ENCODE measurements around the gene SLC4A9.
"Not testable (repeated sequence)": the region's sequence is repeated elsewhere in the genome, so short reads cannot be mapped to it uniquely, and the experiment has no call there.

Gene SLC4A9

GRCh38 chr5:140393738-140394137 lies 33.7 kb downstream of the SLC4A9 start:
- DNase-seq (ENCODE audit: low read depth in 1 of 2, low spot score in 1 of 2): no peak

GRCh38 chr5:140398379-140398811 lies 38.4 kb downstream of the SLC4A9 start:
- no peak for DNase-seq (ENCODE audit: low read depth in 1 of 2, low spot score in 1 of 2)

GRCh38 chr5:140399979-140400729 lies 40.2 kb downstream of the SLC4A9 start:
- DNase-seq (ENCODE audit: low read depth in 1 of 2, low spot score in 1 of 2): no peak

- DNase-seq (ENCODE audit: low read depth in 1 of 2, low spot score in 1 of 2): peak; percentile 64 to 72
Observed at GRCh38 chr5:140400730-140401361, 40.9 kb downstream of the SLC4A9 start.

- peak; percentile 88 to 95 for DNase-seq (ENCODE audit: low read depth in 1 of 2, low spot score in 1 of 2)
Observed at GRCh38 chr5:140401362-140402257, 41.6 kb downstream of the SLC4A9 start, which contains the start of gene ANKHD1. TSS of gene ANKHD1 (plus strand) at chr5:140401833. CDS start at chr5:140401968, 135 bp downstream.

- DNase-seq (ENCODE audit: low read depth in 1 of 2, low spot score in 1 of 2): peak in 1 of 2 donors; percentile 25
Observed at GRCh38 chr5:140402258-140403074, 42.5 kb downstream of the SLC4A9 start.

- DNase-seq (ENCODE audit: low read depth in 1 of 2, low spot score in 1 of 2): no peak
Observed at GRCh38 chr5:140403613-140404012, 43.6 kb downstream of the SLC4A9 start.

- DNase-seq (ENCODE audit: low read depth in 1 of 2, low spot score in 1 of 2): no peak
Observed at GRCh38 chr5:140408750-140409241, 48.8 kb downstream of the SLC4A9 start.

GRCh38 chr5:140413230-140413629 lies 53.2 kb downstream of the SLC4A9 start:
- DNase-seq (ENCODE audit: low read depth in 1 of 2, low spot score in 1 of 2): no peak

GRCh38 chr5:140417235-140417634 lies 57.2 kb downstream of the SLC4A9 start:
- DNase-seq (ENCODE audit: low read depth in 1 of 2, low spot score in 1 of 2): no peak

GRCh38 chr5:140418862-140419520 lies 59.0 kb downstream of the SLC4A9 start:
- DNase-seq (ENCODE audit: low read depth in 1 of 2, low spot score in 1 of 2): no peak

- DNase-seq (ENCODE audit: low read depth in 1 of 2, low spot score in 1 of 2): no peak
Observed at GRCh38 chr5:140420226-140420570, 60.2 kb downstream of the SLC4A9 start.

- DNase-seq (ENCODE audit: low read depth in 1 of 2, low spot score in 1 of 2): no peak
Observed at GRCh38 chr5:140420665-140421361, 60.8 kb downstream of the SLC4A9 start.

GRCh38 chr5:140421375-140421774 lies 61.4 kb downstream of the SLC4A9 start:
- not testable (repeated sequence) for DNase-seq (ENCODE audit: low read depth in 1 of 2, low spot score in 1 of 2)

GRCh38 chr5:140423609-140424008 lies 63.6 kb downstream of the SLC4A9 start:
- no peak for DNase-seq (ENCODE audit: low read depth in 1 of 2, low spot score in 1 of 2)

- no peak for DNase-seq (ENCODE audit: low read depth in 1 of 2, low spot score in 1 of 2)
Observed at GRCh38 chr5:140424135-140424534, 64.1 kb downstream of the SLC4A9 start.

Data from activated T-helper 1 cell treated with anti-CD3 and anti-CD28 coated beads, Interleukin-2, amount 50 U/mL, for 16 hours (primary cell).